Activated naive CD8-positive, alpha-beta T cell treated with anti-CD3 and anti-CD28 coated beads, Interleukin-2, amount 50 U/mL, for 24 hours (primary cell): ENCODE data around the gene CCNQ.

ENCODE experiments used
- ATAC-seq: fragments of 150-1000 bp; cut with Tn5 transposase; one replicate; pipeline ENCODE4 v1.10.0; 2021
- DNase-seq: peaks from one replicate; pipeline ENCODE4 v3.0.0; 2021
- H3K27ac Mint-ChIP-seq: one replicate; pipeline ENCODE4 v1.8.0; 2021; ENCODE audit warnings: mild to moderate bottlenecking, mixed read lengths
- H3K27me3 Mint-ChIP-seq: one replicate; pipeline ENCODE4 v1.8.0; 2021; ENCODE audit warnings: mixed read lengths
- H3K36me3 Mint-ChIP-seq: one replicate; pipeline ENCODE4 v1.8.0; 2021; ENCODE audit warnings: low read depth, mixed read lengths
- H3K4me1 Mint-ChIP-seq: one replicate; pipeline ENCODE4 v1.8.0; 2021; ENCODE audit warnings: mixed read lengths
- H3K4me3 Mint-ChIP-seq: one replicate; pipeline ENCODE4 v1.8.0; 2021; ENCODE audit warnings: mild to moderate bottlenecking, moderate library complexity, mixed read lengths
- H3K9me3 Mint-ChIP-seq: one replicate; pipeline ENCODE4 v1.8.0; 2021; ENCODE audit warnings: mixed read lengths

Gene CCNQ

DNA sequence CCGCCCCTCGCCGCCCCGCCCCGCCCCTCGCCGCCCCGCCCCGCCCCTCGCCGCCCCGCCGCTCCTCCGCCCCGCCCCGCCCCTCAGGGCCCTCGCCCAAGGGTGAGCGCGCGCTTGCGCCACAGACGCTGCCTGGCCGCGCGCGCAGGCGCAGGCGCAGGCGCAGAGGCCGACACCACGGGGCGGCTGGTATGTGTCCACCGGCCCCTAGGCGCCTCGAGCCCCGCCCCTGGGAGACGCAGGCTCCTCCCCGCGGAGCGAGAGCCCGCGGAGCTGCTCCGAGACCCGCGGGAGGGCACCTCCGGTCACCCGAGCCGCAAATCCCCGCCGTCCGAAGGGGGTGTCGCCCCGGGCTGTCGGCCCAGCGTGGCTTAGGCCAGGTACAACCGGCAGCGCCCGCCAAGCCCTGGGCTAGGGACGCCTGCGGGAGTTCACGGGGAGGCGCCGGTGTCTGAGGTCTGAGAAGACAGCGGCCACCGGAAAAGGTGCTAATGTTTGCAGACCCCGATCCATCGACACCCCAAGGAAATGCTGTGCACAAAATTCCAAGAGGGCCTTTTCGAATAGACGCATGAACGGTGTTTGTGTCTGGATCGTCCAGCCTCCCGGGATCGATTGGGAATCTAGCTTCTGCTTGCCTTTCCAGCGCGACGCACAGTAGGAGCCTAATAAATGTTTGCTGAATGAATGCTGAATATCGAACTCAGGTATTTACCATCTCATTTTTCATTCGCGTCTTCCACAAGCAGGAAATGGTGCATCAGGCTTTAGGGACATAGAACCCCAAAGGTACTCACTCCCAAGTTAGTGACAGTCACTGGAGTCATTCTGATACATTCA, 473 bp upstream of the CCNQ start:
- H3K36me3 Mint-ChIP-seq, result peaks cover 5% of the 10 kb centered on the region
- no peak overlapping the region for H3K27ac Mint-ChIP-seq
- peak overlapping the region; percentile 80 for H3K4me3 Mint-ChIP-seq
- no peaks in the 10 kb centered on the region for H3K27me3 Mint-ChIP-seq
- ATAC-seq (peak; percentile 87), DNase-seq (peak; percentile 87)
- no peaks in the 10 kb centered on the region for H3K9me3 Mint-ChIP-seq
- H3K4me1 Mint-ChIP-seq, result peaks cover 29% of the 10 kb centered on the region

DNA sequence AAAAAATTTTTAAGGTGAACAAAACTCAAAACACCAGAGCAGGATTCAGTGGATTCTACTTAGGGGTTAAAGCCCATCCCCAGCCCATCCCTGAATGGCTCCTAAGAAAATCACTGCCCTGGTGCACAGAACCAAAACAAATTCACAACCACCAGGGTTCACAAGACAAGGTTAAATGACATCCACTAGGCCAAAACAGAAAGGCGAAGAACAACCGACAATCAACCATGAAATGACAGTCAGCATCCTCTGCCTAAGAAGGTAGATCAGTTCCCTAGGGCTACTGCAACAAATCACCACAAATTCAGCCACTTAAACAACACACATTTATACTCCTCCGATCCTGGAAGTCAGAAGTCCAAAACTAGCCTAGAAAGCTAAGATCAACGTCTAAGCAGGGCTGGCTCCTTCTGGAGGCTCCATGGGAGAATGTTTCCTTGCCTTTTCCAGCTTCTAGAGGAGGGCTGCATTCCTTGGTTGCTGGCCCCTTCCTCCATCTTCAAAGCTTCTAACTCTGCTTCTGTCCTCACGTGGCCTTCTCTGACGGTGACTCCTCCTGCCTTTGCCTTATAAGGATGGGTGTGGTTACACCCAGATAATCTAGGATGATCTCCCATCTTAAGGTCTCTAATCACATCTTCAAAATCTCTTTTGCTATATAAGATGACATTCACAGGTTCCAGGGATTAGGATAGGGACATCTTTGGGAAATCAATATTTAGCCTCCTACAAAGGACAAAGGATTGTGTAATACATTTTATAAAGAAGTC, 1.8 kb downstream of the CCNQ start:
- H3K27ac Mint-ChIP-seq, result no peak overlapping the region
- H3K9me3 Mint-ChIP-seq, result no peaks in the 10 kb centered on the region
- peaks cover 29% of the 10 kb centered on the region for H3K4me1 Mint-ChIP-seq
- peak overlapping the region; percentile 84 for H3K4me3 Mint-ChIP-seq
- H3K36me3 Mint-ChIP-seq, result peaks cover 8% of the 10 kb centered on the region
- DNase-seq, result no peak
- no peaks in the 10 kb centered on the region for H3K27me3 Mint-ChIP-seq
- no peak for ATAC-seq

DNA sequence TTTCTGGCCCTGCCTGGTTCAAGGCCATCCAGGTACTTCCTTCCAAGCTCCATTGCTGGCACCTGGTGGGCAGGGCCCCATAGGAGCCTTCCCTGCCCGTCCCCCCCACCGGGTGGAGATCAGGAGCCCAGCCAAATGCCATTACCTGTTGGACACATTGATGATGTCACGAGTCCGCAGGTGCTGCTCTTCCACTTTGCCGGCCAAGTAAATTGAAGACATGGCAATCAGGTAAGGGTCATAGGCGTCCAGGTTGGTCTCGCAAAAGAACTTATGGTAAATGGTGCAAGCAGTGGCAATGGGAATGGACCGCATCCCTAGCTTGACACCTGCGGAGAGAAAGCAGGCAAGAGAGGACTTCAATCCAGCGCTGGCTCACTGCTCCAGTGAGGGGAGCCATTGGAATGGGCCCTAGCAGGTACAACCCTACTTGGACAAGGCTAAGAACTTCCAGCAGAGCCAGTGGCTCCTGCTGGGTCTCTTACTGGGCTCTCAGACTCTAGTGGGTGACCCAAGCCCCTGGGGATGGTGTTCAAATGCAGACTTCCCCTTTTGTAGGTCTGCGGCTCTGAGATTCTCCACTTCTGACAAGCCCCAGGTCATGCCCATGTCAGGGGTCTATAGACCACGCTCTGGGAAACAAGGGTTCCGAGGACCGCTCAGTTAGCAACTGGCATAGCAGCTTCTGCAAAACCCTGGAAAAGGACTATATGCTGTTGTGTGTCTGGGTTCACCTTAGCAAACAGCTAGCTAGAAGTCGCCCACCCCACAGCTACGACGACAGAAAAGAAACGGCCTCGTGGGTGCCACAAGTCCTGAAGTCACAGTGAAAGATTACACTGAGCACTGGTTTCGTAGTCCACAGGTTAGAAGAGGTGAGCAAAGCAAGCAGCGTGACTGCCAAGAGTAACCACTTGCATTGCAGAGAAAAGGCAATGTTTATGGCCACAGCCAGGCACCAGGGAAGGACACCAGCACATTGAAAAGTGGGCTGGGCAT, 2.8 kb downstream of the CCNQ start:
- Mint-ChIP-seq H3K4me1 (peaks cover 29% of the 10 kb centered on the region), H3K27me3 (no peaks in the 10 kb centered on the region), H3K27ac (no peak overlapping the region), H3K36me3 (peaks cover 8% of the 10 kb centered on the region), H3K9me3 (no peaks in the 10 kb centered on the region), H3K4me3 (no peak overlapping the region)
- DNase-seq (no peak), ATAC-seq (no peak)

DNA sequence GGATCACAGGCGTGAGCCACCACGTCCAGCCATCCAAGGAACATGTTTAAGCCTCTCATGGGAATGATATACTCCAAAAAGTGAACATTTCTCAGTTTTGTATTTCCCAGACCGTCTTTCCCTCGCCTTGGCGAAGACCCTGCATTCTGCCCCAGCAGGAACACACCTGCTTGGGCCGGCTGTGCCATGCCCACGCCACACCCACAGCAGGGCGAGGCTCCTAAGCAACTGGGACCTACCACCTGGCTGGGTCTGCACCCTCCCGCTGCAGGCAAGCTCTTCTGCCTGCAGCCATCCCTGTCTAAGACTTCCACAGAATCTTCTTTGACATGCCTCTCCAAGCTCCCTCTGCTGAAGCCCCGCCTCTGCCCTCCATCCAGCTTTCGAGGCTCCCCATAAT, 3.6 kb downstream of the CCNQ start:
- ATAC-seq (no peak), DNase-seq (no peak)
- Mint-ChIP-seq H3K27me3 (no peaks in the 10 kb centered on the region), H3K36me3 (peaks cover 8% of the 10 kb centered on the region), H3K4me3 (no peak overlapping the region), H3K9me3 (no peaks in the 10 kb centered on the region), H3K27ac (no peak overlapping the region), H3K4me1 (peaks cover 26% of the 10 kb centered on the region)

DNA sequence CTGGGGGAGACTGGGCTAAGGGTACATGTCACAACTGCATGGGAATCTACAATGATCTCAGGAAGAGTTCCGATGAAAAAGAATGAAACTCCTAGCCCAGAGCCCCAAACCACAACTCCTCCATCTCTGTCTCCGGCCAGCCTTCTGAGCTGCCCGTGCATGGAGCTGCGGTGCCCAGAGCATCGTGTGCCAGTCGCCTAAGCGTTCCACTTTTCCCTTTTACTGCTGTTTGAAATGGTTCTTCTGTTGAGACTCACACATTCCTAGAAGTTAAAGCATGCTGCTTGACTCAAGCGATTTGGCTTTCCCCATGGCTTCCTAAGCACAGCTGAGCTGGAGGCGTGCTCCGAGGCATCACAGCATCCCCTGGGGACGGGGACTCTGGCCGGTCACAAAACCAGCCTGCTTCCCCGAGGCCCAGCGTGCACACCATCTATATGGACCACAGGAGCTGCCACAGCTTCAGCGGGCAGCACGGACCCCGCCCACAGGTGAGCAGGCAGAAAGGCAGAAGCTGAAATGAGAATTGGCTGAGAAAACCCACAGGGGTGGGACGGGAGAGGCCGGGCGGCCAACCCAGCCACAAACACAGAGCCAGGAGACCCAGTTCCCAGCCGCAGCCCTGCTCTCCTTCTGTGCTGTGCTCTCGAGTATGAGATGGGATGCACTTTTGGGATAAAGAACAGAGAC, 5.0 kb downstream of the CCNQ start:
- peaks cover 8% of the 10 kb centered on the region for H3K36me3 Mint-ChIP-seq
- no peaks in the 10 kb centered on the region for H3K27me3 Mint-ChIP-seq
- no peaks in the 10 kb centered on the region for H3K9me3 Mint-ChIP-seq

DNA sequence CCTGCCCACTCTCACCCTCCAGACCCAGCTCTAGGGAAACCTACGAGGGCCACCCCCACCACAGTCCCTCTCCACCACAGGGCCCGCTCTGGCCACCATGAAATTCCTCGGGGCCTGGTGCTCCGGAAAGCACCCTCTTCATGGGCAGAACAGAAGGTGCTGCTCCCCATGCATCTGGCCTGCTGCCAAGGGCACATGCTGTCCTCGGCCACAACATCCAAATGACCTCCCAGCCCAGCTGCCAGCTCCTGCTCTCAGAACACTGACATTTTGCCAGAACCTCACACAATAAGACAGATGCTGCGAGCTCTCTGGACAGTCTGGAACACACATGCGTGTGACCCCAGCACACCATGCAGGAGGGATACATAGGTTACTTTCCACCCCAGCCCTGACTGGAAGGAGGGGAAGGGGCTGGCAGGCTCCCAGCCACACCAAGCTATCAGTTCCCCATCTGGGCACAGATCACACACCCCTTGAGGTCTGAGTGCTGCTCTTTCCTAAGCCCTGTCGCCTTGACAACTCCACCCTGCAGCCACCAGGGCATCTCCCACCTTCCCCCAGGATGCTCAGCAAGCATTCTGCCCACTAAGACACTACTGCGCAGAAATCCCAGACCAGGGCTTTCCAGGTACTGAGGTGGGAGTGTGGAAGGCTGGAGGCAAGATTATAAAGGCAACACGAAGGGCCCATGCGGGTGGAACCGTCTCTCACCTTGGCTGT, 5.8 kb downstream of the CCNQ start:
- no peaks in the 10 kb centered on the region for H3K9me3 Mint-ChIP-seq
- H3K4me3 Mint-ChIP-seq, result no peak overlapping the region
- no peak overlapping the region for H3K27ac Mint-ChIP-seq
- DNase-seq (no peak), ATAC-seq (no peak)
- H3K4me1 Mint-ChIP-seq, result peaks cover 19% of the 10 kb centered on the region
- H3K27me3 Mint-ChIP-seq, result no peaks in the 10 kb centered on the region
- H3K36me3 Mint-ChIP-seq, result peaks cover 8% of the 10 kb centered on the region

More for the DNA sequence above, 5.0 kb downstream of the CCNQ start:
- H3K4me3 Mint-ChIP-seq, result no peak overlapping the region
- peaks cover 19% of the 10 kb centered on the region for H3K4me1 Mint-ChIP-seq
- no peak for DNase-seq
- H3K27ac Mint-ChIP-seq, result no peak overlapping the region
- ATAC-seq, result no peak

DNA sequence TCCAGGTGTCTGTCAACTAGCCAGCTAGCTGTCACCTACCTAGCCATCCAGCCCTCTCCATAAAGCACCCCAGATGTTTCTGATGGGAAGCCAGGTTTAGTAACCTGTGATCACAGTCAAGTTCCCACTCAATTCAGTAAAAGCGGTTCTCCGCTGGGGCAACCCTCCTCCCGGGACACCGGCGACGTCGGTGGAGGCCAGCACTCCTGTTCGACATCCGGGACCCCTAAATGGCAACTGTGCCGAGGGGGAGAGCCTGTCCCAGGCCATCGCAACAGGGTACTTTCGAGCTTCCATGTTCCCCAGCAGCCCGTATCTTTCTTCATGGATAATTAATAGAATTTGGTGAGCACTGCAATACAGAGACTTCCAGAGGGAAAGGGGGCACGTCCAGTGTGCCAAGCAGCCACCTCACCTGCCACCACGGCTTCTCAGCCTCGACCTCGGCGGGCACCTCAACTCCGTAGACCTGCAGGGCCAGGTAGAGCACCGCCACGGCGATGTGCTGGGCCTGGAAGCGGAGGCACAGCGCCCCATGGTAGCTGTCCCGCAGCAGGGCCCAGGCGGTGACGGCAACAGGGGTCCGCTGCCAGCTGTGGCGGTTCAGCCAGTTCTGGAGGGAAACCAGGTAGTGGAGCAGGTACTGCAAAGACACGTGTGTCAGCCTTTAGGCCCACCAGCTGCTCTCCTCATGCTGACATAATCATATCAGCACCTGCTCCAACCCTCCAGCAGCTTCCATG, 6.7 kb downstream of the CCNQ start:
- Mint-ChIP-seq H3K4me1 (peaks cover 11% of the 10 kb centered on the region), H3K27ac (no peak overlapping the region), H3K4me3 (no peak overlapping the region), H3K27me3 (no peaks in the 10 kb centered on the region), H3K9me3 (no peaks in the 10 kb centered on the region), H3K36me3 (peaks cover 6% of the 10 kb centered on the region)
- ATAC-seq, result no peak
- no peak for DNase-seq

DNA sequence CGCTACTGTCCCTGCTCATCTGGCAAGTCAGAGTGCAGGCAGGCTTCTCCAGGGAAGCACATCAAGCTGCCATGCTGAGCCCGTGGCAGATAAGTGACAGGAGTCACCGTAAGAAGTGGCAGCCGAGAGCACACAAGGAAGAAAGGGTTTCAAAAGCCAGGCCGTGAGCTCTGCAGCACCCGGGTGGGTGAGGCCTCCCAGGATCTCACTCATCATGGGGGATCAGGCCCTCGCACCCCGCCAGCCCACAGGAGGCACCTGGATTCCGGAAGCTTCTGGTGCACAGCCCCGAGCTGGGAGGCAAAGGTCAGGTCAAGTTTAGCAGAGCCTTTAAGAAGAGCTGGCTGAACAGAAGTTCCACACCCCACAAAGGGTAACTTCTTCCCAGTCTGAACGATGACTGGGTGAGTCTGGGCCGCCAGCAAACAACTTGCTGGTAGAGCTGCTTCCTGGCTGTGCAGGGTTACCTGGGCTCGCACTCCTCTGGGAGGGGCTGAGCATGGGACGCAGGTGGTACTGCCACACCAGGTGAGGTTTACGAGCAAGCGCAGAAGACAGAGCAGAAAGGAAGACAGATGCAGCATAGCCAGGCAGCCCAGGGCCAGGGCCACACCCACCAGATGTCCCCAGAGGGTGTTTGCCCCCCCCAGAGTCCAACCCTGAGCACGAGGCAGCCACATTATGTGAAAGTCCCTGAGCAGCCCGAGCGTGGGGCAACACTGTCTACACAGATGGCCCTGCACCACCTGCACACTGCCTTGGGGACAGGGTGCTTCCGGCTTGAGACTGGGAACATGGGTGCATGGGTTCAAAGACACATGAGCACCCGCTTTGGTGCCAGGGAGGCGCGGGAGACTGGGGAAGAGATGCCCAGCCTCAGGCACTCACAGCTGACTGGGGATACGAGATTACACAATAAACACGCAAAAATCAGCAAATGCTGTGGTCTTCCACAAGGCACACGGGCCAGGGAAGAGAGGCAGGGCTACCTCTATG, 7.7 kb downstream of the CCNQ start:
- DNase-seq (no peak), ATAC-seq (peak; percentile 20)
- Mint-ChIP-seq H3K27ac (no peak overlapping the region), H3K4me3 (no peak overlapping the region), H3K27me3 (no peaks in the 10 kb centered on the region), H3K9me3 (no peaks in the 10 kb centered on the region), H3K36me3 (peaks cover 5% of the 10 kb centered on the region), H3K4me1 (peaks cover 3% of the 10 kb centered on the region)

DNA sequence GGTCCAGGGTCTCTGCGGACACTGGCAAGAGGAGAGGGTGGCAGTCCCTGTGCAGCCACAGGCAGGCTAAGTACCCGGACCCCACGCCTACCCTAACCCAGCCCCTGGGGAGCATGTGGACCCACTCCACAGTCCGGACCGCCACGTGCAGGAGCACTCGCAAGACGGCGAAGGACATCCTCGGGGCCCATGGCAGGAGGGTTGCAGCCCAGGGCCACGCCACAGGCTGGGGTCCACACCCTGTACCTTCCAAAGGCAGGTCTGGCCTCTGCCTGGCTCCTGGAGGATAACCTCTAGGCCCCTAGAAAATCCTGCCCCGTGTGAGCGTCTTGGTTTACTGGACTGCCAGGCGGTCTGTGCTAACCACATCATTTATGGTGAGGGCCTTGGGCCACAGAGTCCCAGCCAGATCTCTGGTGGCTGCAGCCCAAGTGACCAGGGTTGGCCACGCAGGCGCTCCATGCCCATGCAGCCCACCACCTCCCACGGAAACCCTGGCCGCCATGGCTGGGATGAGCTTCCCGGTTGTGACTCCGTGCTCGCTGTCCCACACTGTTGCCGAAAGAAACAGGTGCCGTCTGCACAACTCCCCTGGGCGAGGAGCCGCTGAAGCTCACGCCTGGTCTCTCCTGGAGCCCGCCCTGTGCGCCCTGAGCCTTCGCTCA, 10.0 kb downstream of the CCNQ start:
- no peaks in the 10 kb centered on the region for H3K9me3 Mint-ChIP-seq
- ATAC-seq, result no peak
- H3K36me3 Mint-ChIP-seq, result peaks cover 5% of the 10 kb centered on the region
- DNase-seq, result no peak
- H3K4me3 Mint-ChIP-seq, result no peak overlapping the region
- peaks cover 1% of the 10 kb centered on the region for H3K4me1 Mint-ChIP-seq
- H3K27me3 Mint-ChIP-seq, result no peaks in the 10 kb centered on the region
- H3K27ac Mint-ChIP-seq, result no peak overlapping the region

DNA sequence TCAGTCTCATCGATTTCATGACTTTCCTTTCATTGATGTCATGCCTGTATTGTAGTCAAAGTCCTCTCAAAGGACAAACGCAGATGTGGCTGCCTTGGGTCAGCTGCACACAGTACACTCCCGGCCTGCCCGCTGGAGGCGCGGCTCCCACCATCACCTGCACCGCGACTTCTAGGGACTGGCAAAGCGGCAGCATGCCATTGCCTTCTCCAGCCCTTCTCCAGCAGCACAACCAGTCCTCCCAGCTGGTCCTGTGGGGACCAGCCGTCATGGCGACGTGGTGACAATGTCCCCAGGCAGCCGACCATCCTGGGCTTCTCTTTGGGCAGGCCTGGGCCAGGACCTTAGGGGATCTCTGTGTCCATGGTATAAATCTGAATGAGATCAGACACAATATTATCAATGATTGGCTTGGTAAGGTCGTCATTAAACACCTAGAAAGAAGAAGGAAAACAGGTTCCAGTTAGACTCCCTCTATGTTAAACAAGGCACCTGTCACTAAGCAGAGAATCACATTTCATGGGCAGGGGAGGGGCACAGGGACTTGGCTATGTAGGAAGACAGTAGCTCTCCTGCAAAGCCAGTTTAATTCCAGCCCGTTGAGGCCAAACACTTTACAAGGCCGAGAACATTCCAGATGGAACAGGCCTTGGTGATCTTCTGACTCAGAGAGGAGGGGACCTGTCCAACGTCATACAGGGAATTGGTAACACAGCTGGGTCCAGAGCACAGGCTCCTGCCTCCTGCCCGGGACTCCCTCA, 10.7 kb downstream of the CCNQ start:
- H3K36me3 Mint-ChIP-seq, result peaks cover 5% of the 10 kb centered on the region
- no peak overlapping the region for H3K4me3 Mint-ChIP-seq
- no peaks in the 10 kb centered on the region for H3K9me3 Mint-ChIP-seq

DNA sequence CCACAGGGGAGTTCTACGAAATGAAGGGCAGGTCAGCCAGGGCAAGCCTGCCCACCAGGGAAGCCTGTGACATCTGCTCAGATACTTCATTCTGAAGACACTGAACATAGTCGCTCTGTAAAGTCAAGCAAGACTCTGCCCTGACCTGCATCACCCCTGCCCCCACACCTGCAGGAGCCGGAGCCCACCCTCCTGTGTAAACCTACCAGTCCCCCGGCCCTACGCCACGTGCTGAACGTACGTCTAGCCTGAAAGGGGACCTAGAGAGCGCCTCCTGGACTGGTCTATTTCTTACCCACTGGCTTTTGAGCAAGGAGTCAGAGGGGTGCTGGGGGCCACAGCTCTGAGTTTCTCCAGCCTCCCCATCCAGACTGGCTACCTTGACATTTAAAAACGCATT, 11.6 kb downstream of the CCNQ start:
- H3K27me3 Mint-ChIP-seq, result no peaks in the 10 kb centered on the region
- no peak overlapping the region for H3K27ac Mint-ChIP-seq
- no peak overlapping the region for H3K4me3 Mint-ChIP-seq
- H3K9me3 Mint-ChIP-seq, result no peaks in the 10 kb centered on the region
- peaks cover 2% of the 10 kb centered on the region for H3K36me3 Mint-ChIP-seq
- peaks cover 16% of the 10 kb centered on the region for H3K4me1 Mint-ChIP-seq
- ATAC-seq (no peak), DNase-seq (no peak)

More for the DNA sequence above, 10.7 kb downstream of the CCNQ start:
- ATAC-seq (no peak), DNase-seq (no peak)
- no peak overlapping the region for H3K27ac Mint-ChIP-seq
- H3K4me1 Mint-ChIP-seq, result peaks cover 7% of the 10 kb centered on the region
- no peaks in the 10 kb centered on the region for H3K27me3 Mint-ChIP-seq
